SU-DHL-6 (cell line): ENCODE measurements around the gene ANKRD26.

ENCODE experiments used
- H2AFZ ChIP-seq: fragments of 200-600 bp; sonication (generic); 2 replicates; pipeline ENCODE4 v1.6.1; 2014; ENCODE audit warnings: low read depth, mild to moderate bottlenecking, moderate library complexity, mixed read lengths, antibody characterized with exemption, low read length; ENCODE audit not compliant: severe bottlenecking
- H3F3A ChIP-seq: fragments of 200-600 bp; shearing (Covaris generic); 2 replicates; pipeline ENCODE4 v1.6.0; 2016; ENCODE audit warnings: antibody characterized with exemption, mild to moderate bottlenecking; ENCODE audit not compliant: insufficient read depth
- H3K27ac ChIP-seq: fragments of 200-600 bp; sonication (generic); 2 replicates; pipeline ENCODE4 v1.5.1; 2016; ENCODE audit warnings: low read depth, mild to moderate bottlenecking, low read length, moderate library complexity, mixed read lengths
- H3K27me3 ChIP-seq: fragments of 200-600 bp; sonication (generic), shearing (Covaris generic); 2 replicates; pipeline ENCODE4 v1.6.0; 2014; ENCODE audit warnings: mild to moderate bottlenecking, low read length
- H3K36me3 ChIP-seq: fragments of 200-600 bp; sonication (generic); 2 replicates; pipeline ENCODE4 v1.6.1; 2014; ENCODE audit warnings: mild to moderate bottlenecking, low read length, mixed read lengths
- H3K4me2 ChIP-seq: fragments of 300-600, 200-600 bp; shearing (Covaris generic), sonication (generic); 2 replicates; pipeline ENCODE4 v1.6.0; 2014; ENCODE audit warnings: low read length, low read depth, mild to moderate bottlenecking; ENCODE audit not compliant: poor library complexity, severe bottlenecking
- H3K4me3 ChIP-seq: fragments of 200-600 bp; sonication (generic); 2 replicates; pipeline ENCODE4 v1.5.1; 2014; ENCODE audit warnings: antibody characterized with exemption, low read length, mild to moderate bottlenecking, mixed read lengths; ENCODE audit not compliant: insufficient read depth, poor library complexity, severe bottlenecking
- H3K79me2 ChIP-seq: fragments of 200-600 bp; sonication (generic); 2 replicates; pipeline ENCODE4 v1.6.1; 2014; ENCODE audit warnings: mild to moderate bottlenecking, low read length, moderate library complexity; ENCODE audit not compliant: insufficient read depth
- H3K9ac ChIP-seq: fragments of 200-600 bp; sonication (generic); 2 replicates; pipeline ENCODE4 v1.7.0; 2014; ENCODE audit warnings: mild to moderate bottlenecking, low read length
- H3K9me2 ChIP-seq: fragments of 200-600 bp; sonication (generic); replicated peaks from 2 replicates; pipeline ENCODE4 v1.6.1; 2014; ENCODE audit warnings: low read length; ENCODE audit not compliant: insufficient read depth
- H3K9me3 ChIP-seq: fragments of 200-600 bp; sonication (generic); 2 replicates; pipeline ENCODE4 v1.6.1; 2014; ENCODE audit warnings: low read length, mixed read lengths; ENCODE audit not compliant: insufficient read depth
- H4K20me1 ChIP-seq: fragments of 200-600 bp; sonication (generic); 2 replicates; pipeline ENCODE4 v1.6.1; 2014; ENCODE audit warnings: low read depth, mild to moderate bottlenecking, antibody characterized with exemption, low read length, moderate library complexity, mixed read lengths
- EZH2phosphoT487 ChIP-seq: fragments of 200-600 bp; sonication (generic), shearing (Covaris generic); conservative IDR thresholded peaks from 2 replicates; pipeline ENCODE4 v1.6.1; 2018; ENCODE audit warnings: mild to moderate bottlenecking, antibody characterized with exemption, low read length, moderate library complexity, mixed read lengths
- TF ChIP-seq, protein P1 (sequence below): fragments of 200-600 bp; sonication (generic); IDR thresholded peaks from one replicate; pipeline ENCODE4 v1.5.1; 2017; ENCODE audit warnings: antibody characterized with exemption, mild to moderate bottlenecking, low read length, moderate library complexity; ENCODE audit not compliant: insufficient read depth, poor library complexity, severe bottlenecking

ANKRD26 gene

DNA sequence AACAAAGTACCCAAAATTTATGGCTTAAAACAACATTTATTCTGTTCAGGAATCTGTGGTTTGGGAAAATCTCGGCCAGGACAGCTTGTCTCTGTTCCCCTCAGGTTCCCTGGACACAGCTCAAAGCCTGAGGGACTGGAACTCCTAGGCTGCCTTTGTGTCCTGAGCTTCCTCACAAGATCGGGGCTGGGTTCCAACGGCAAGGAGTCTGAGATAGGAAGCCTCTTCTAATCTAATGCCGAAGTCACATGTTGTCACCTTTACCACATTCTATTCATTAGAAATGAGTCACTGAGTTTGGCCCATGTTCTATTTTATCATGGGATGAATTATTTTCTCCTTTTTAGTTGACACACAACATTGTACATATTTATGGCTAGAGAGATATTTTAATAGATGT lies 80.5 kb downstream of the ANKRD26 start:
- Histone ChIP-seq H3K9me3 (no peaks in the 10 kb centered on the region), H3K9ac (no peak overlapping the region), H3K79me2 (no peaks in the 10 kb centered on the region), H3K4me2 (no peak overlapping the region), H3K27ac (no peak overlapping the region), H3K4me3 (no peak overlapping the region), H3K36me3 (peaks cover 17% of the 10 kb centered on the region; the same call in 1 of the 2 replicates), H3K27me3 (no peaks in the 10 kb centered on the region), H3F3A (peaks cover 9% of the 10 kb centered on the region; the same call in 1 of the 2 replicates), H4K20me1 (no peaks in the 10 kb centered on the region), H2AFZ (no peak overlapping the region), H3K9me2 (no peaks in the 10 kb centered on the region)
- TF ChIP-seq, protein P1, sequence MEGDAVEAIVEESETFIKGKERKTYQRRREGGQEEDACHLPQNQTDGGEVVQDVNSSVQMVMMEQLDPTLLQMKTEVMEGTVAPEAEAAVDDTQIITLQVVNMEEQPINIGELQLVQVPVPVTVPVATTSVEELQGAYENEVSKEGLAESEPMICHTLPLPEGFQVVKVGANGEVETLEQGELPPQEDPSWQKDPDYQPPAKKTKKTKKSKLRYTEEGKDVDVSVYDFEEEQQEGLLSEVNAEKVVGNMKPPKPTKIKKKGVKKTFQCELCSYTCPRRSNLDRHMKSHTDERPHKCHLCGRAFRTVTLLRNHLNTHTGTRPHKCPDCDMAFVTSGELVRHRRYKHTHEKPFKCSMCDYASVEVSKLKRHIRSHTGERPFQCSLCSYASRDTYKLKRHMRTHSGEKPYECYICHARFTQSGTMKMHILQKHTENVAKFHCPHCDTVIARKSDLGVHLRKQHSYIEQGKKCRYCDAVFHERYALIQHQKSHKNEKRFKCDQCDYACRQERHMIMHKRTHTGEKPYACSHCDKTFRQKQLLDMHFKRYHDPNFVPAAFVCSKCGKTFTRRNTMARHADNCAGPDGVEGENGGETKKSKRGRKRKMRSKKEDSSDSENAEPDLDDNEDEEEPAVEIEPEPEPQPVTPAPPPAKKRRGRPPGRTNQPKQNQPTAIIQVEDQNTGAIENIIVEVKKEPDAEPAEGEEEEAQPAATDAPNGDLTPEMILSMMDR: no peak
- no peak for TF ChIP-seq EZH2phosphoT487

DNA sequence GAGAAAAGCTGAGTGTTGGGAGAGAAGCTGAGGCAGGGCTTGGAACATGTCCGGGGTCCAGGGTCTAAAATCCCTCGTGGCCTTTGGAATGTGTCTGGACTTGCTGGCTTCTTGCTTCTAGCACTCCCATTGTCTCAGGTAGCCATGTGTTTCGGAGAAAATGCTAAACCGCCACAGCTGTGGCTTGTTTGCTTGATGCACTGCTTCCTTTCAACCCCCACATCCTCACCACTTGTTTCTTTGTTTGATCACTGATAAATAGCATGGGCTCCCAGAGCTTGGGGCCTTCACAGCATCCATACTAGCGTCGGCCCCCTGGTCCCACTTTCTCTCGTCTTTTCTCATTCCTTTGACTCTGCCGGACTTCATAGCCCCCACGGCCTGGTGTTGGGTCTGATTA lies 102.7 kb downstream of the ANKRD26 start:
- no peak overlapping the region for H2AFZ ChIP-seq
- TF ChIP-seq, protein P1: no peak
- no peak for TF ChIP-seq EZH2phosphoT487
- H3K4me3 ChIP-seq: no peak overlapping the region
- H3K9me3 ChIP-seq: no peaks in the 10 kb centered on the region
- no peaks in the 10 kb centered on the region for H4K20me1 ChIP-seq
- H3K9ac ChIP-seq: no peak overlapping the region
- no peak overlapping the region for H3K4me2 ChIP-seq
- H3F3A ChIP-seq: no peaks in the 10 kb centered on the region
- H3K9me2 ChIP-seq: no peaks in the 10 kb centered on the region
- no peaks in the 10 kb centered on the region for H3K36me3 ChIP-seq
- H3K79me2 ChIP-seq: no peaks in the 10 kb centered on the region
- no peak overlapping the region for H3K27ac ChIP-seq
- no peaks in the 10 kb centered on the region for H3K27me3 ChIP-seq

DNA sequence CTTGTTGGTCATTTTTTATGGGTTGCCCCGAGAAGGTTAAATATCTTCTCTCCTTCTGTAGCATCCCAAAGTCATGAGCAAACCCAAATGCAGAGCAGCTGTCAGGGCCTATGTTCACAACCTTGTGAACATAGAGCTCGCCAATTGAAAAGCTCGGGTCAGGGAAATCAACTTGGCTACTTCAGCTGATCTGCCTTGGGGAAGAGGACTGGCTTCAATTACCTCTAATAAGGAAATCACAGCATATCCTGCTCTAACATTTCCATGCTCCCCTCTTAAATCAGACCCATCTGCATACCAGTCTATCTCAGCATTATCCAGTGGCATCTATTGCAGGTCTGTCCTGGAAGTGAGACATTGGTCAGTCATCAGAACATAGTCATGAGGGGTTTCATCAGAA lies 105.6 kb downstream of the ANKRD26 start:
- TF ChIP-seq, protein P1: no peak
- no peak for TF ChIP-seq EZH2phosphoT487
- Histone ChIP-seq H3F3A (no peaks in the 10 kb centered on the region), H3K79me2 (no peaks in the 10 kb centered on the region), H2AFZ (no peak overlapping the region), H3K4me3 (no peak overlapping the region), H3K9me3 (no peaks in the 10 kb centered on the region), H3K27ac (no peak overlapping the region), H3K9ac (no peak overlapping the region), H3K36me3 (no peaks in the 10 kb centered on the region), H4K20me1 (no peaks in the 10 kb centered on the region), H3K9me2 (no peaks in the 10 kb centered on the region), H3K27me3 (no peaks in the 10 kb centered on the region), H3K4me2 (no peak overlapping the region)

DNA sequence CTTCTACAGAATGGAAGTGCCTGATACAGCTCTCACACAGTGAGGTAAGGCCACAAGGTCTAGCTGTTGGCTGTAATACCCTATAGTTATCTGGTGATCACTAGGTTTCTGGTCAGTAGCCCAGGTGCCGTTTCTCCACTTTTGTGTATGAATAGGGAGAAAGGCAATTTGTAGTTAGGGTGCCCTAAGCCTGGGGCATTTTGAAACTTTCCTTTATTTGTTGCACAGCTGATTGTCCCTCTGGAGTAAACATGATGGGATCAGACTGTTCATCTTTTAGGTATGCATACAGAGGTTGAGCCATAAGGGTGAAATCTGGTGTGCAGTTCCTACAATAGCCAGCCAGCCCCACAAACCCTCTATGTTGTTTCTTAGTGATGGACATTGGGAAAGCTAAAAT lies 112.4 kb downstream of the ANKRD26 start:
- H3K4me2 ChIP-seq: no peak overlapping the region
- H3K9me2 ChIP-seq: no peaks in the 10 kb centered on the region
- no peaks in the 10 kb centered on the region for H3K36me3 ChIP-seq
- no peak overlapping the region for H2AFZ ChIP-seq
- no peaks in the 10 kb centered on the region for H3K9me3 ChIP-seq
- no peaks in the 10 kb centered on the region for H3K79me2 ChIP-seq
- no peak overlapping the region for H3K27ac ChIP-seq
- H3K4me3 ChIP-seq: no peak overlapping the region
- no peaks in the 10 kb centered on the region for H4K20me1 ChIP-seq
- no peaks in the 10 kb centered on the region for H3F3A ChIP-seq
- H3K27me3 ChIP-seq: no peaks in the 10 kb centered on the region
- H3K9ac ChIP-seq: no peak overlapping the region
- no peak for TF ChIP-seq EZH2phosphoT487
- TF ChIP-seq, protein P1: no peak
